ENCODE results near the gene SLC45A1.

The SLC45A1 gene

GRCh38 chr1:8361198-8361849 lies 43.4 kb downstream of the SLC45A1 start:
- DNase-seq (ENCODE audit: low spot score) = no peak
- no peak for TF ChIP-seq CTCF (IDR thresholded peaks at IDR 0.05; ENCODE audit: extremely low read depth, missing control alignments)

- DNase-seq (ENCODE audit: low spot score) = no peak
- no peak for TF ChIP-seq CTCF (IDR thresholded peaks at IDR 0.05; ENCODE audit: extremely low read depth, missing control alignments)
Observed at GRCh38 chr1:8362701-8363101, 44.8 kb downstream of the SLC45A1 start.

- no peak for TF ChIP-seq CTCF (IDR thresholded peaks at IDR 0.05; ENCODE audit: extremely low read depth, missing control alignments)
- DNase-seq (ENCODE audit: low spot score) = no peak
Observed at GRCh38 chr1:8363186-8363766, 45.4 kb downstream of the SLC45A1 start.

- TF ChIP-seq CTCF (IDR thresholded peaks at IDR 0.05; ENCODE audit: extremely low read depth, missing control alignments) = no peak
- no peak for DNase-seq (ENCODE audit: low spot score)
Observed at GRCh38 chr1:8363767-8364301, 45.9 kb downstream of the SLC45A1 start.

- DNase-seq (ENCODE audit: low spot score) = no peak
- no peak for TF ChIP-seq CTCF (IDR thresholded peaks at IDR 0.05; ENCODE audit: extremely low read depth, missing control alignments)
Observed at GRCh38 chr1:8364528-8365442, 46.9 kb downstream of the SLC45A1 start.

GRCh38 chr1:8365661-8366362 lies 47.9 kb downstream of the SLC45A1 start:
- no peak for TF ChIP-seq CTCF (IDR thresholded peaks at IDR 0.05; ENCODE audit: extremely low read depth, missing control alignments)
- DNase-seq (ENCODE audit: low spot score) = no peak
